Inflammatory macrophage (primary cell): ENCODE data around the gene KLHDC8B.

ENCODE experiments used
- DNase-seq, 2 donors: peaks; one replicate each; pipeline ENCODE4 v3.0.0-alpha.2; 2020 to 2022

Gene KLHDC8B

DNA sequence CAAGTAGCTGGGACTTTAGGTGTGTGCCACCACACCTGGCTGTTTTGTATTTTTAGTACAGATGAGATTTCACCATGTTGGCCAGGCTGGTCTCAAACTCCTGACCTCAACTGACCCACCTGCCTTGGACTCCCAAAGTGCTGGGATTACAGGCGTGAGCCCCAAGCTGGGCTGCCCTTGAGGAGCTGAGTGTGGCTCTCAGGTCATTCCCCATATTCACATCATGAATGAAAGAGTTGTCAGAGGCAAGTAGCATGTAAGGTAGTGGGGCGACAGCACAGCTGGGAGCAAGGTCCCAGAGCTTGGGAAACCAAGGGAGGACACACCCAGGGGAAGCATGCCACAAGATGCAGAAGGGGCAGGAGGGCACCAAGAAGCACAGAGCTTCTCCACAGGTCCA is 10.2 kb upstream of the KLHDC8B start:
- no peak for DNase-seq

DNA sequence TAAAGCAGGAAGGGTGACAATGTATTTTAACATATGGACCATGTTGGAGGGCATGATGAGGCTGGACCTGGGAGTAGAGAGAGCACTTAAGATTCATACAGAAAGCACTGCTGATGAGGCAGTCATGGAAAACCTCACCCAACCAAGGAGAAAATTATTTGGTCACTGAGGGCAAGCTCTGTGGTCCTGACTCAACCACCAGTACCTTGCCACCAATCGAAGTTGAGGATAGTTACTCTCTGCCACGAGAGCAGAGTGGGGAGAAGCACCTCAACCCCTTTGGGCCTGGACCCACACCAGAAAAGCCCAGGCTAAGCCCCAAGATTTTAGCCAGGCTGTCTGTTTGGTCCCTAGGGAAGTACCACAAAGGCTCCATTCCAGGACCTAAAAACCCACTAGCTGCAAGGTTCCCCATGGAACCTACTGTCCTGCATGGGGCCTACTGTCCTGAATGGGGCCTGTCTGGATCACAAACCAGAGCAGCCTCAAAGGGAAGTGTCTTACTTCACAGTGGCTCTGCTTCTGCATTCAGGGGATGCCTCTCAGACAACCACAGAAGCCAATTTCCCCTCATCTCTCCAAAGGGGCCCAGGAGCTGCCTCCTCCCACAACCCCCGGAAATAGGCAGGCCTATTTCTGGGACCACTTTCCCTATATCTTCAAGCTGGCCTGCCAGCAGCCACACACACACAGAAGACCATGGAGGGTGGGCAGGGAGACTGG is 9.4 kb upstream of the KLHDC8B start:
- peak; percentile 47 to 65 for DNase-seq

DNA sequence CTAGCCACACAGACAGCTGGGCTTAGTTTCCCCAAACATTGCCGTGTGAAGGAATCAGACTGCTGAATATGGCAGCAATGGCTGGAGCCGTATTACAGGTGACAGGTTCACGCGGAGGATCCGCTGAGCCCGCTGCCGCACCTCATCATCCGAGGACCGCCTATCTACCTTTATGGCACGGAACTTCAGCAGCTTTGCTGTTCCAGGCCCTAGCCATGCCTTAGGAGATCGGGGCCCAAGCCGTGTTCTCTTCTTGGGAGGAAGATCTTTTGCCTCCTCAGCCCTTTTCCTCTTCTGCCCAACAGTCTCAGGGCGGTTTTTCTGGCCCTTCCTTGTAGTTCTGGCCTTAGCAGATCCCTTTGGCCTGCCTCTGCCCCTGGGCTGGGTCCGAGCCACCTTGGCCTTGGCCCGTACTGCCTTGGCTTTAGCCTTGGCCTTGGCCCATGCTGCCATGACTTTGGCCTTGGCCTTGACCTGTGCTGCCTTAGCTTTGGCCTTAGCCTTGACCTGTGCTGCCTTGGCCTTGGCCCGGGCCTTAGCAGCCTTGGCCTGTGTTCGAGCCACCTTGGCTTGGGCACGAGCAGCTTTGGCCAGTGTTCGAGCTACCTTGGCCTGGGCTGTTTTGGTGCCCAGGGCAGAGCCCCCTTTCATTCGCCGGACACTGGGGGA is 8.5 kb upstream of the KLHDC8B start:
- DNase-seq: no peak

DNA sequence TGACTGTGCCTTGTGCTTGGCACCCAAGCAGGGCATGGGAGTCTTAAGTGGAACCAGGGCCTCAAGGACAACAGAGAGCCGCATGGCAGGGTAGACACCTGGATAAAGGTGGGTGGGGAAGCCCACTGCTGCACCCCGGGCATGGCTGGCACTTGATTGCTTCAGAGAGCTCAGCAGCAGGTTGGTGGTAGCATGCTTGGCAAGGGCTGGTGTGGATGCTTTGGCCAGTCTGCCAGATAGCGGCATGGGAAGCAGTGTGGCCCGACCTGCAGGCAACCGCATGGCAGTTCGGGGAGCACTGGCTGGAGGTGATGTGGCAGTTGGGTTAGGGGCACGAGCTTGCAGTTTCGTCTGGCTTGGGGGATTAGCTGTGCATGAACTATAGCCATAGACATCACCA is 7.8 kb upstream of the KLHDC8B start:
- no peak for DNase-seq

DNA sequence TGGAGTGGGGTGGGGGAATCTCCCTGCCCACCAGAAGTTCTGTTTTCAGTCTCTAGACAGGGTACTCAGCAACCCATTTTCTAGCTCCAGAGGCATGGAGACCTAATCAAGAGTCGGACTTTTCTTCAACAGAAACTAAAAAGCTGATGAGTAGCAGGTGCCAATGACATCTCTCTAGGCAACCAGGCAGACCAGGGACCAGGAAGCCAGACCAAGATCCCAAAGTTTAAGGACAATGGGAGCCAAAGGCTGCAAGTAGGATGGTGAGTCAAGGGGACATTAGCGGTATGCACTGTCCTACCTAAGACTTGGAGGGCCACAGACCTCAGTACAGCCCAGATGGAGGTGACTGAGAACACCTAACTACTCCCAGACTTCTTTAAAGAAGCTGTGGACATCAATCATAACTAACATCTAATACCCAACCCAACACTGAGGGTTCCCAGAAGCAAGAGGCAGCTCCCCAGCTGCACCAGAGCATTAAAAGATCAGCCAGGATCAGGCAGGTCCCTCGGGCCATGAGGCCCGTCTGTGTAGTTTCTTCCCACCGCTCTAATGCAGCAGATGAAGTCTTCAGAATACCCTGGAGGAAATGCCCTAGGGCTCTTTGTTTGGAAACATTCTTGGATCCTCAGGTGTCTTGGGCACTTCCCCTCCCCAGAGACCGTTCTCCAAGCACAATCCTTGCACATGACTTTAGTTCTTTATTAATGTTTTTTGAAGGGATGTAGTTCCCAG is 6.2 kb upstream of the KLHDC8B start:
- DNase-seq: no peak

DNA sequence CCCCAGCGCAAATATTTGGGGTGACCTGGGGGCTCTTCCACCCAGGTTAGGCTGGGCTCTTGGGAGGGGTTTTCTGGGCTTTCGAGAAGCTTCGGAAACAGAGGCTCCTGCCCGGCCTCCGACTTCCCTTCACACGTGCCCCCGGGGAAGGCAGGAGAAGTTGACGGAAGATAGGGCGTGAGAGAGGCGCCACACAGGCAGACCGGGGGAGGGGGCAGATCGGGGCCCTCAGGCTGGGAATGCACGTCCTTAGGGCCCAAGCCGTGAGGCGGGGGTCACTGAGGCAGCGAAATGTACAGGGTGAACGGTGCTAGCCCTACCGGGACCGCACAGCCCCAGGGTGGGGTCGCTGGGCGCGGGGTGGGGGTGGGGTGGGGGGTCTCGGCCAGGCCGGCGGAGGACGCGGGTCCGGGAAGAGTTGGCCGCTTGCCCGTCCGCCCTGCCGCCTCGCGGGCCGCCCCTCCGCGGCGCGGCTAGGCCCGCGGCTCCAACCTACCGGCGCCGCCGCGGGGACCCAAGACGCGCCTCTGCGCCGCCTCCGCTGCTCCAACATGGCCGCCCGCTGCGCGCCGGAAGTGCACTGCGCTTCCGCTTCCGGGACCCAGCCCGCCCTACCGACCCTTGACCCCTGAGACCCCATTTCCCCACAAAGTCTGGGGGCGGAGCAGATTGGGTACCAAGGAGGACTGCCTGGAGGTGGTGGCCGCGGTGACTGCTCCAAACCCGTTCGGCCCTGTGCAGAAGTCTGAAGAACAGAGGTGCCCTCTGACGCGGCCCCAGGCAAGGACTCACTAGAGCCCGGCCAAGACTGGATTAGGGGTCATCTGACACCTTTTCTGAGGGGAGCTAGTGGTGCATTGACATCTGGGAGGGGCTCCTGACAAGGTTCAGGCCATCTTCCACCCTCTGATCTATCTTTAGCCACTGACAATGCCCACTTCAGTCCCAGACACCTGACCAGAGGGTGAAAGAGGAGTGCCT is 5.3 kb upstream of the KLHDC8B start, which contains the start of gene CCDC71:
Gene CCDC71 (minus strand): TSS at position 561 of the 981 bp plus-strand sequence. CDS start 2,123 bp downstream, outside the sequence.
- peak; percentile 77 to 83 for DNase-seq

DNA sequence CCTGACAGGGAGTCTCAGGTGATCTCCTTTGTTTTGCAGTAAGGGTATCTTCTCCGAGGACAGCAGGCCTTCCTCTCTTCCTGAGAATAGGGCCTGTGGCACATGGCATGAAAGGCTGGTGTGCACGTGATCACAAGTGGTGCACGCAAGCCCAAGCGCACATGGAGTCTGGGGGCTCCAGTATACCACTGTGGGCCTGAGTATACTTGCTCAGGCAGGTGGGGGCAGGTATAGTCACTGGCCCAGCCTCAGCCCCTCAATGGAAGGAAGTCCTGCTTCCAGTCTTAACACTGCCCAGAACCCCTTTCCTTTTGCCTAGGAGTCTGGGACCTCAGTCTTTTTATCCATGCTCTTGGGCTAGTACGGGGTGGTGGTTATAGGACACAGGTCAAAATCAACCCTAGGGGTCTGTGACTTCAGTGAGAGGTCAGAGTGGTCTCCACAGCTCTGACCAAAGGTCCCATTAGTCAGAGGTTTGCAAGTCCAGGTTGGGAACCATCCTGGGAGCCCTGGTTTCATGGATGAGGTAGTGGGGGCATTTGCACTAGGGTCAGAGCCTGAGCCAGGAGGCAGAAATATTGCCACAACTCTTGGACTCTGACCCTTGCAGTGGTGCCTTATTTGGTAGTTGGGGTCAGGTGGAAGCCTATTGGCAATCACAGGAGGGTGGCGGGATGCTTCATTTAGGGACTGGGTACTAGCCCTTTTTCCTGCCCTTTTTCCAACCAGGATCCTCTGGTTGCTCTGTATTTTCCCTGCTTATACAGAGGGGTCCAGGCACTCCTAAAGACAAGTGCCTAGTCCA is 4.4 kb upstream of the KLHDC8B start:
- DNase-seq: no peak

DNA sequence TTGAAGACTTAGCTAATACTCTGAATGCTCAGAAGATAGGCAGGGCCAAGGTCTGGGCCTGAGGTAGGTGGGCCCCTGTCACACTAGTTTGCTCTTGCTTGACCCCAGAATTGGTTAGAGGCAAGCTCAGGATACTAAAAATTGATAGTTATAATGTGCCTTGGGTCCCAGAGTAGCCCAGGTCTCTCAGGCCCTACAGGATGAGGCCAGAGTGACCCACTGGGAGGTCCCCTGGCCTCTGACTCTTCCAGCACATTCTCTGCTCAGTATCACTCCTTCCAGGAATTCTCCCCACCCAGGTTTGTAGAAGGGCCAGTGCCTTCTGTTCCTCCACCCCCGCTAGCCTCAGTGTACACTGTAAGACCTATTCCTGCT is 667 bp upstream of the KLHDC8B start:
- DNase-seq: no peak

DNA sequence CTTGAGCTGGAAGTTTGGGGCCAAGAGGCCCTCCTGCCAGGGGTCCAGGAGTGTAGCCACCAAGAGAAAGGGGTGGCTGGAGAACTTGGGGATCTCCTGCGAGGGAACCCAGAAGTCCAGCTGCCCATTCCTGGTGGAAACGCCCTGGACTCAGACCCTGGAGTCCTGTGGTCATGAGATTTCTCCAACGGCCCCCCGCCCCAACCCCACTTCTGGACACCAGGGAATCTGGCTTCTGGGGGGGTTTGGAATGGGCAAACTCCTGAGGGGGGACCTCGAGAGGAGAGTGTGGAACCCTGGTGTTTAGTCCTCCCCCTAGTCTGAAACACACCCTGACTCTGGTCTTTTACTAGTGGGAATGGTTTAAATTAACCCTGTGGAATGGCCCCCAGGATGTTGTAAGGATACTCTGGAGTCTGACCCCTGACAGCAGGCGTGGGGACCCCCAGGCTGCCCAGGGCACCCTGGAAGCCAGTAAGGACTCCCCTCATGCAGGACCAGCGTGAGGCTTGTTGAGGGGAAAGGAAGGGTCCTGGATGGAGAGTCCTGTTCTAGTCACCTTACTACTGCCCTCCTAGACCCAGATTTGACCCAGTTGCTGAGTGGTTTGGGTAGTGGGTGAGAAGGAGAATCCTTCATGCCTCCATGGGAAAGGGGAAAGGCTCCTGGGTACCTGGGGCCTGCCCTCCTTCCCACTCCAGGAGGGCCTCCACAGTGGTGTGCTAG is 540 bp downstream of the KLHDC8B start:
- DNase-seq: no peak

DNA sequence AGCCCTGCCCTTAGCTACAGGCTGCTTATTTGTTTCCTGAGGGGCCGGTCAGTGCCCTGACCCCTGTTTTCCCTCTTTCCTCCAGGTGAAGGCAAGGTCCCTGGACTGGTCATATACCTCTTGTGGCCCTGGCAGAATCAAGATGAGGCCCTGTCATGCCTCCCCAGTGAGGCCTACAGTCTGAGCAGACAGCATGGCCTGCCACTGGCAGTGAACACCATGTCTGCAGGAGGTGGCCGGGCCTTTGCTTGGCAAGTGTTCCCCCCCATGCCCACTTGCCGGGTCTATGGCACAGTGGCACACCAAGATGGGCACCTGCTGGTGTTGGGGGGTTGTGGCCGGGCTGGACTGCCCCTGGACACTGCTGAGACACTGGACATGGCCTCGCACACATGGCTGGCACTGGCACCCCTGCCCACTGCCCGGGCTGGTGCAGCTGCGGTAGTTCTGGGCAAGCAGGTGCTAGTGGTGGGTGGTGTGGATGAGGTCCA is 1.2 kb downstream of the KLHDC8B start:
- no peak for DNase-seq

DNA sequence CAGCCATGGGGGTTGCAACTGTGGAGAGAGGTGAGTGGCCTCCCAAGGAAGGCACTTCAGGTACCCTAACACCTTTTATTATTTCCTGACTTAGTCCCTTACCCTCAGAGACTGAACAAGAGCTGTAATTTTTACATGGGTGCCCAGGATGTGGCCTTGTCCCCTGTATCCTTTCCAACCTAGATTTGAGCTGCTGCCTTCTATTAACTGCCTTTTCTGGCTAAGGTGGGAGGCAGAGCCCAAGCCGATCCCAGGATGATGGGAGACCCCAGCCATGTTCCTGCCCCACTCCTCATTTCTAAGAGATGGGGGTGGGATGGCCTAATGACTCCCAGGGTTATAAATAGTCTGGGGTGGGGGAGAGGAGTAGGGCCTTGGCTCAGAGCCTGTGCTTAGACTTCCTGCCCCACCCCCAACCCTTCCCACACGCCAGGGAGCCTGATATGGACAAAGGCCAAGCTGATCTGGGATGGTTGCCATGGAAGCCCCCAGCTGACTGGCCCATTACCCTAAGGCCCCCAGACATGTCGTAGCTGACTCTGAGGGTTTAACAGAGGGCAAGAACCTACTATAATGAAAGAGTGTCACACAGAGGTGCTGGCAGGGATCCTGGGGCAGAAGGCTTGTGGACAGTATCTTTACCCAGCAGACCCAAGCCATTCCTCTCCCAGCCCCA is 1.9 kb downstream of the KLHDC8B start:
- DNase-seq: no peak

DNA sequence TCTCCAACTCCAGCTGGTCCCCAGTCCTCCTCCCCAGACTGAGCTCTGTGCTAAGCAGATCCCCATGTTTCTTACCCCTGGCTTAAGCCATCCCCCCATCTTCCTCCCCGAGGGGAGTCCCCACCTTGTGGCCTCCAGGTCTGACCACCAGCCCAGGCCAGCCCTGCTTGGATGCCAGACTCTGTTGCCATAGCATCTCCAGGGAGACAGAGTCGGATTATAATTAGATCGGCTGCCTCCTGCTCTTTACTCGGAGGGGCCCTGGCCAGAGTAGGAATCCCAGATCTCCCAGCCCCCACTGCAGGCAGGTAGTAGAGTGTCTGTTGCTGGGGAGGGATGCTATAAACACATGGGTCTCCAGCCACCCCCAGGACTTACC is 2.4 kb downstream of the KLHDC8B start:
- no peak for DNase-seq

DNA sequence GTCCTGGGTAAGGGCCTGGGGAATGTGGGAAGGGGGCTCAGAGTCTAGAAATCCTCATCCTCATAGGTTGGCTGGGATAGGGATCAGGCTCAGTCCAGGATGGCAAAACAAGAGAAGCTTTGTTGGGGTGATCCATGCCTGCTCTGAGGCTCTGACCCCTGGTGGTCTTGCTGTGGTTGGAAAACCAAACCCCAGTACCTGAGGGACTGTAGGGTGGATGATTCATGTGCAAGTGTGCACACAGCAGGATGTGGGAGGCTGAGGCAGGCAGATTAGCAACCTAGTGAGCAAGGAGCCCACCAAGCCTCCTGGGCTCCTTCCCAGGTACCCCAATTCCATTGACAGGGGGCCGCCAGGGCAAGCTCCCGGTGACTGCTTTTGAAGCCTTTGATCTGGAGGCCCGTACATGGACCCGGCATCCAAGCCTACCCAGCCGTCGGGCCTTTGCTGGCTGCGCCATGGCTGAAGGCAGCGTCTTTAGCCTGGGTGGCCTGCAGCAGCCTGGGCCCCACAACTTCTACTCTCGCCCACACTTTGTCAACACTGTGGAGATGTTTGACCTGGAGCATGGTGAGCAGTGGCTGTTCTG is 3.1 kb downstream of the KLHDC8B start:
- DNase-seq: no peak

DNA sequence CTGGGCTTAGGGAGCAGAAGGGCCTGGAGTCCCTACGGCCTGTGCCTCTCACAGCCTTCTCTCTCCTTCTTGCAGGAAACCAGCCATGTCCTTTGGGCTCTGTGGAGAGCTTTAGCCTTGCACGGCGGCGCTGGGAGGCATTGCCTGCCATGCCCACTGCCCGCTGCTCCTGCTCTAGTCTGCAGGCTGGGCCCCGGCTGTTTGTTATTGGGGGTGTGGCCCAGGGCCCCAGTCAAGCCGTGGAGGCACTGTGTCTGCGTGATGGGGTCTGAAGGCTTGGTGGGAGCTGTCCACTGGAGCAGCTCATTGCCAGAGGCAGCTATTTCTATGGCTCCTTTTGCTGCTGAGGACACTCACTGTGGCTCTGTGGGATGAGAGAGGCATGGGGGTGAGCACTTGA is 4.1 kb downstream of the KLHDC8B start:
- DNase-seq: no peak

DNA sequence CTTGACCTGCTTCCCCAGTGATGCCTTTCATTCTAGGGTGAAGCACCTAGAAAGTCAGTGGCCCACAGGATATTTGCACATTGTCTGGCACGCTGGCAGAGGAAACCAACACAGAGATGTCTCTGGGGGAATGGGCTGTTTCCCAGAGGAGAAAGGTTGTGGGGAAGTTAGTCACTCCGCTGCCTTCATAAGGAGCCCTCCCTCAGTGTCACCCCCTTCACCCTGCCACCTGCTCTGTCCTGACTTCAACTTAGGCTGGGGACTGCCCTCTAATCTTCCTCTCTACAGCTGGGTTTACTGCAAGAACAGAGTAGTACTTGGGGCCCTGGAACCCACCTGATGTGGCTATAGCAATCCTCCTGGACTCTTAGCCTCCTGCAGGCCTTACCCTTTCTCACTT is 5.7 kb downstream of the KLHDC8B start:
- no peak for DNase-seq

DNA sequence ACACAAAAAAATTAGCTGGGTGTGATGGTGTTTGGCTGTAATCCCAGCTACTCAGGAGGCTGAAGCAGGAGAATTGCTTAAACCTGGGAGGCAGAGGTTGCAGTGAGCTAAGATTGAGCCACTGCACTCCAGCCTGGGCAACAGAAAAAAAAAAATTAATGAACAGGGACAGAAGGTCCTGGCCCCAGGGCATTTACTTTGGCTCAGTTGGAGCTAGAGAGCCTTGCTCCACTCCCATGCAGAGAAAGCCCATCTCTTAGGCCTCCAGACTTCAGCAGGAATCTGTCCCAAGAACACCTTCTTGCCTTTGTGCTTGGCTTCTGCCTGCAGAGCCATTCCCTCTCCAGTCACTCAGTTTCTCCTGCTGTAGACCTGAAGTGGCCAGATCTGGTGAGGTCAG is 8.7 kb downstream of the KLHDC8B start:
- no peak for DNase-seq

DNA sequence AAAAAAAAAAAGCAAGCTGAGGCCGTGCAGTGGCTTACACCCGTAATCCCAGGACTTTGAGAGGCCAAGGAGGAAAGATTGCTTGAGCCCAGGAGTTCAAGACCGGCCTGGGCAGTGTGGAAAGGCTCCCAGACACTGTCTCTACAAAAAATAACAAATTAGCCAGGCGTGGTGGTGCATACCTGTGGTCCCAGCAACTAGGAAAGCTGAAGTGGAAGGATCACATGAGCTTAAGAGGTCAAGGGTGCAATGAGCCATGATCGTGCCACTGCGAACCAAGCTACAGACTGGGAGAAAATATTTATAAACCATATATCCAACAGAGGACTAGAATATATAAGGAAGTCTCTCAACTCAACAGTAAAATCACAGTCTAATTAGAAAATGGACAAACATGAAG is 10.0 kb downstream of the KLHDC8B start:
- DNase-seq: no peak

DNA sequence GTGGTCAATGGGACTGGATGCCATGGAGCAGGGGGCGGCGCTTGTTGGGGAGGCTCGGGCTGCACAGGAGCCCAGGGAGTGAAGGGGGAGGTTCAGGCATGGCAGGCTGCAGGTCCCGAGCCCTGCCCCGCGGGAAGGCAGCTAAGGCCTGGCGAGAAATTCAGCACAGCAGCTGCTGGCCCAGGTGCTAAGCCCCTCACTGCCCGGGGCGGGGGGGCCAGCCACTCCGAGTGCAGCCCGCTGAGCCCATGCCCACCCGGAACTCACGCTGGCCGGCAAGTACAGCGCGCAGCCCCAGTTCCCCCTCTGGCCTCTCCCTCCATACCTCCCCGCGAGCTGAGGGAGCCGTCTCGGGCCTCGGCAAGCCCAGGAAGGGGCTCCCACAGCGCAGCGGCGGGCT is 11.3 kb downstream of the KLHDC8B start:
- DNase-seq: no peak

DNA sequence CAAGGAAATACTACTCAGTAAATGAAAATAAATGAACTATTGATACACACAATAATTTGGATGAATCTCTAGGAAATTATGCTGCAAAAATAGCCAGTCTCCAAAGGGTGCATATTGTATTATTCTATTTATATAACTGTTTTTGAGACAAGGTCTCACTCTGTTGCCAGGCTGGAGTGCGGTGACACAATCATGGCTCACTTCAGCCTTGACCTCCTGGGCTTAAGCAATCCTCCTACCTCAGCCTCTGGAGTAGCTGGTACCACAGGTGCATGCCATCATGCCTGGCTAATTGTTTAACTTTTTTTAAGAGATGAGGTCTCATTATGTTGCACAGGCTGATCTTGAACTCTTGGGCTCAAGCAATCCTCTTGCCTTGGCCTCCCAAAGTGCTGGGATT is 12.5 kb downstream of the KLHDC8B start:
- DNase-seq: no peak

DNA sequence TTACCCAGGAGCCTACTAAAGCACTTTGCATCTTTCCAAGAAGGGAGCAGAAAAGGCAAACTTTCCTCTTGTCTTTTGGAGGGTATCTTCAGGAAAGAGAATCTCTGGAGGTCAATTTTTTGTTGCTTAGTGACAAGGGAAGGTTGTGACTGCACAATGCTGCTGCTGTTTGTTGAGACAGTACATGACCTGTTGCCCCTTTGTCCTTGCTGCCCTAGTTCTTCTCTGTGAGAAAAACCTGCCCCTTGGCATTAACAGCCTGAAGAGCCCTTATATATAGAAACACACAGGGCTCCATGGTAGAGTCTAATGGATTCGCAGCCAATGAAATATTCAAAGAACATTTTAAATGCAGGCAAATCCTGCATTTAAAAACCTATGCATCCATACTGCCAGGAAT is 20.3 kb downstream of the KLHDC8B start:
- DNase-seq: no peak
